NCI-H446 (cell line): Measurements from ENCODE around the gene BACH2.
"Not testable (repeated sequence)": the region's sequence is repeated elsewhere in the genome, so short reads cannot be mapped to it uniquely, and the experiment has no call there.

Source experiments
- DNase-seq, 2 experiments: peaks; one replicate each; lab custom pipeline; 2025; lab: John Stamatoyannopoulos, UW

The BACH2 gene

GRCh38 chr6:90214461-90214860 lies 82.2 kb downstream of the BACH2 start:
- DNase-seq: no peak

- DNase-seq: no peak
Measured at GRCh38 chr6:90212274-90212673, 84.4 kb downstream of the BACH2 start.

GRCh38 chr6:90209527-90209926 lies 87.1 kb downstream of the BACH2 start:
- DNase-seq: no peak

GRCh38 chr6:90208690-90209089 lies 88.0 kb downstream of the BACH2 start:
- DNase-seq: not testable (repeated sequence)

- DNase-seq: no peak
Measured at GRCh38 chr6:90204327-90205056, 92.2 kb downstream of the BACH2 start.

GRCh38 chr6:90203672-90204071 lies 93.0 kb downstream of the BACH2 start:
- DNase-seq: no peak

- DNase-seq: no peak
Measured at GRCh38 chr6:90202156-90202555, 94.5 kb downstream of the BACH2 start.

- DNase-seq: no peak
Measured at GRCh38 chr6:90199900-90200299, 96.7 kb downstream of the BACH2 start.

GRCh38 chr6:90198758-90199425 lies 97.8 kb downstream of the BACH2 start:
- no peak for DNase-seq

- DNase-seq: no peak
Measured at GRCh38 chr6:90197854-90198496, 98.7 kb downstream of the BACH2 start.

GRCh38 chr6:90195094-90195829 lies 101.4 kb downstream of the BACH2 start:
- DNase-seq: no peak

- DNase-seq: no peak
Measured at GRCh38 chr6:90194371-90194841, 102.2 kb downstream of the BACH2 start.

GRCh38 chr6:90193359-90193758 lies 103.3 kb downstream of the BACH2 start:
- DNase-seq: no peak

GRCh38 chr6:90192857-90193256 lies 103.8 kb downstream of the BACH2 start:
- DNase-seq: no peak

GRCh38 chr6:90190752-90191395 lies 105.8 kb downstream of the BACH2 start:
- no peak for DNase-seq

GRCh38 chr6:90190131-90190530 lies 106.5 kb downstream of the BACH2 start:
- no peak for DNase-seq

GRCh38 chr6:90187437-90188121 lies 109.1 kb downstream of the BACH2 start:
- DNase-seq: no peak

GRCh38 chr6:90186637-90187371 lies 109.8 kb downstream of the BACH2 start:
- no peak for DNase-seq

GRCh38 chr6:90186026-90186425 lies 110.6 kb downstream of the BACH2 start:
- DNase-seq: no peak
